H9 (cell line): ENCODE results near the gene STON2. TPM values are rescaled to one million over a fixed set of nuclear protein-coding genes. Genes with fewer than 3 reads are reported as not detected.
A peak's percentile ranks its signal among the peaks of the same experiment; 100 is the strongest.

Experiments used
- DNase-seq: peaks from one replicate; pipeline ENCODE4 v3.0.0-alpha.2; 2017
- H2AFZ ChIP-seq: one replicate; pipeline ENCODE4 v1.6.1; 2013; ENCODE audit warnings: mild to moderate bottlenecking, low read length, control low read depth, moderate library complexity
- H2AK5ac ChIP-seq: 2 replicates; pipeline ENCODE4 v1.6.1; 2013; ENCODE audit warnings: low read length, control low read depth, mixed read lengths; ENCODE audit not compliant: insufficient read length
- H2BK120ac ChIP-seq: one replicate; pipeline ENCODE4 v1.6.1; 2013; ENCODE audit warnings: low read depth, mild to moderate bottlenecking, low read length, control low read depth, inconsistent platforms; ENCODE audit not compliant: poor library complexity, severe bottlenecking
- H2BK12ac ChIP-seq: 2 replicates; pipeline ENCODE4 v1.6.1; 2013; ENCODE audit warnings: low read length, control low read depth, mixed read lengths, low read depth; ENCODE audit not compliant: insufficient read length
- H2BK15ac ChIP-seq: 2 replicates; pipeline ENCODE4 v1.6.1; 2013; ENCODE audit warnings: low read depth, low read length, control low read depth
- H2BK20ac ChIP-seq: one replicate; pipeline ENCODE4 v1.6.1; 2013; ENCODE audit warnings: low read depth, mild to moderate bottlenecking, low read length, control low read depth, inconsistent platforms; ENCODE audit not compliant: poor library complexity, severe bottlenecking
- H2BK5ac ChIP-seq: 2 replicates; pipeline ENCODE4 v1.6.1; 2013; ENCODE audit warnings: low read length, control low read depth, mixed read lengths; ENCODE audit not compliant: insufficient read length
- H3K14ac ChIP-seq: 2 replicates; pipeline ENCODE4 v1.6.1; 2013; ENCODE audit warnings: low read length, control low read depth; ENCODE audit not compliant: insufficient read depth
- H3K18ac ChIP-seq: 2 replicates; pipeline ENCODE4 v1.6.1; 2013; ENCODE audit warnings: low read depth, mild to moderate bottlenecking, mixed read lengths, low read length, control low read depth; ENCODE audit not compliant: insufficient read length
- H3K23ac ChIP-seq: 2 replicates; pipeline ENCODE4 v1.6.1; 2013; ENCODE audit warnings: low read length, control low read depth, mixed read lengths, low read depth; ENCODE audit not compliant: insufficient read length
- H3K23me2 ChIP-seq: 2 replicates; pipeline ENCODE4 v1.6.1; 2013; ENCODE audit warnings: low read depth, mild to moderate bottlenecking, mixed read lengths, low read length, control low read depth; ENCODE audit not compliant: insufficient read length, poor library complexity, severe bottlenecking
- H3K27ac ChIP-seq: 2 replicates; pipeline ENCODE4 v1.5.1; 2013; ENCODE audit warnings: low read length, control low read depth, mixed read lengths, low read depth; ENCODE audit not compliant: insufficient read length
- H3K27me3 ChIP-seq: 2 replicates; pipeline ENCODE4 v1.6.1; 2013; ENCODE audit warnings: low read length, control low read depth, inconsistent platforms; ENCODE audit not compliant: insufficient read depth
- H3K4ac ChIP-seq: 2 replicates; pipeline ENCODE4 v1.6.1; 2013; ENCODE audit warnings: low read depth, mild to moderate bottlenecking, control low read depth, inconsistent platforms, low read length, moderate library complexity
- H3K4me1 ChIP-seq: 2 replicates; pipeline ENCODE4 v1.6.1; 2013; ENCODE audit warnings: low read length, control low read depth, inconsistent platforms; ENCODE audit not compliant: insufficient read depth
- H3K4me2 ChIP-seq: 2 replicates; pipeline ENCODE4 v1.6.1; 2013; ENCODE audit warnings: low read length, control low read depth, mixed read lengths; ENCODE audit not compliant: insufficient read length, insufficient read depth
- H3K56ac ChIP-seq: 2 replicates; pipeline ENCODE4 v1.6.1; 2013; ENCODE audit warnings: low read depth, mild to moderate bottlenecking, mixed read lengths, low read length, control low read depth; ENCODE audit not compliant: insufficient read length
- H3K79me1 ChIP-seq: 2 replicates; pipeline ENCODE4 v1.6.1; 2013; ENCODE audit warnings: low read depth, mild to moderate bottlenecking, moderate library complexity, low read length, control low read depth, inconsistent platforms; ENCODE audit not compliant: insufficient read depth, poor library complexity, severe bottlenecking
- H3K79me2 ChIP-seq: 2 replicates; pipeline ENCODE4 v1.6.1; 2013; ENCODE audit warnings: low read length, control low read depth, inconsistent platforms; ENCODE audit not compliant: insufficient read depth
- H3K9ac ChIP-seq: 2 replicates; pipeline ENCODE4 v1.6.1; 2013; ENCODE audit warnings: low read length, control low read depth, mixed read lengths; ENCODE audit not compliant: insufficient read length; ENCODE audit errors: extremely low read depth
- H3K9me3 ChIP-seq: one replicate; pipeline ENCODE4 v1.6.1; 2013; ENCODE audit warnings: low read depth, low read length, inconsistent platforms; ENCODE audit not compliant: control insufficient read depth
- H3T11ph ChIP-seq: one replicate; pipeline ENCODE4 v1.6.1; 2013; ENCODE audit warnings: mild to moderate bottlenecking, low read length, control low read depth, inconsistent platforms
- H4K20me1 ChIP-seq: one replicate; pipeline ENCODE4 v1.6.1; 2013; ENCODE audit not compliant: control insufficient read depth, insufficient read length, insufficient read depth
- H4K5ac ChIP-seq: 2 replicates; pipeline ENCODE4 v1.6.1; 2013; ENCODE audit warnings: low read depth, mild to moderate bottlenecking, mixed read lengths, low read length, control low read depth; ENCODE audit not compliant: insufficient read length
- H4K8ac ChIP-seq: replicated peaks from 2 replicates; pipeline ENCODE4 v1.6.1; 2013; ENCODE audit warnings: low read length, control low read depth, mixed read lengths, low read depth; ENCODE audit not compliant: insufficient read length
- H4K91ac ChIP-seq: 2 replicates; pipeline ENCODE4 v1.6.1; 2013; ENCODE audit warnings: low read depth, mild to moderate bottlenecking, moderate library complexity, mixed read lengths, low read length, control low read depth; ENCODE audit not compliant: insufficient read length
- H3K27ac Mint-ChIP-seq, 3 experiments: 2 replicates in 2 of 3; 3 replicates in 1 of 3; pipeline ENCODE4 v1.8.0; 2020 to 2021; ENCODE audit warnings: mixed read lengths in 3 of 3, mild to moderate bottlenecking in 1 of 3, moderate library complexity in 1 of 3
- H3K27me3 Mint-ChIP-seq: 2 replicates; pipeline ENCODE4 v1.8.0; 2021; ENCODE audit warnings: low read depth, mild to moderate bottlenecking, moderate library complexity, mixed read lengths
- H3K36me3 Mint-ChIP-seq, 3 experiments: 2 replicates in 2 of 3; 3 replicates in 1 of 3; pipeline ENCODE4 v1.8.0; 2020 to 2021; ENCODE audit warnings: low read depth in 3 of 3, mixed read lengths in 3 of 3; ENCODE audit not compliant: insufficient read depth in 1 of 3
- H3K4me1 Mint-ChIP-seq, 2 experiments: 2 replicates each; pipeline ENCODE4 v1.8.0; 2020; ENCODE audit warnings: mixed read lengths in 2 of 2
- H3K4me3 Mint-ChIP-seq, 2 experiments: 2 replicates in 1 of 2; 3 replicates in 1 of 2; pipeline ENCODE4 v1.8.0; 2020 to 2021; ENCODE audit warnings: mild to moderate bottlenecking in 2 of 2, mixed read lengths in 2 of 2, moderate library complexity in 1 of 2
- H3K9me3 Mint-ChIP-seq, 2 experiments: 2 replicates in 1 of 2; 3 replicates in 1 of 2; pipeline ENCODE4 v1.8.0; 2020; ENCODE audit warnings: mild to moderate bottlenecking in 2 of 2, mixed read lengths in 2 of 2, moderate library complexity in 1 of 2
- CTCF ChIP-seq: fragments of 200-600 bp; sonication (generic); conservative IDR thresholded peaks from 3 replicates; pipeline ENCODE4 v1.8.0; 2021; ENCODE audit warnings: antibody characterized with exemption, mild to moderate bottlenecking
- WGBS: extraction: QIAGEN DNeasy Blood & Tissue Kit; methylation state at CpG from one replicate; pipeline ENCODE4 v1.1.7; 2013; ENCODE audit warnings: missing lambda C conversion rate, low lambda C conversion rate, mixed read lengths; ENCODE audit not compliant: insufficient read length; ENCODE audit errors: extremely low coverage; 5-methylcytosine and 5-hydroxymethylcytosine counted together
- total RNA-seq: library from RNA; stranded (reverse); gene quantifications from 2 replicates; pipeline ENCODE4 v1.2.1, GENCODE V29; 2021

The STON2 gene
- total RNA-seq, 1 experiment from 2014 or later, result 62.9 TPM

- no peaks in the 10 kb centered on the region for H3K9me3 ChIP-seq
- H2AK5ac ChIP-seq, result no peak overlapping the region
- no peak overlapping the region for H3K4me3 Mint-ChIP-seq
- no peak overlapping the region for H3K27ac ChIP-seq
- no peaks in the 10 kb centered on the region for H3K79me1 ChIP-seq
- H3K4me1 ChIP-seq, result no peaks in the 10 kb centered on the region
- no peak overlapping the region for H2BK12ac ChIP-seq
- H2BK5ac ChIP-seq, result no peak overlapping the region
- H4K5ac ChIP-seq, result no peak overlapping the region
- H2BK20ac ChIP-seq, result no peak overlapping the region
- no peak overlapping the region for H3K23ac ChIP-seq
- WGBS, result no CpG with 5 or more reads among the region's 7 CpGs
- no peak overlapping the region for H3K14ac ChIP-seq
- H2BK15ac ChIP-seq, result no peak overlapping the region
- no peak overlapping the region for H4K91ac ChIP-seq
- no peak overlapping the region for H3K4me2 ChIP-seq
- H2AFZ ChIP-seq, result no peak overlapping the region
- H3K27ac Mint-ChIP-seq, result peak overlapping the region in 1 of 3 experiments; percentile 57; a peak in 2 of 7 replicates
- no peak overlapping the region for H4K8ac ChIP-seq
- no peak for DNase-seq
- no peaks in the 10 kb centered on the region for H4K20me1 ChIP-seq
- peaks cover 6 to 11% of the 10 kb centered on the region in 2 experiments for H3K4me1 Mint-ChIP-seq
- no peak overlapping the region for H3K18ac ChIP-seq
- TF ChIP-seq CTCF, result no peak
- H3K56ac ChIP-seq, result no peak overlapping the region
- no peaks in the 10 kb centered on the region for H3K27me3 Mint-ChIP-seq
- H3K4ac ChIP-seq, result no peak overlapping the region
- no peak overlapping the region for H2BK120ac ChIP-seq
- no peaks in the 10 kb centered on the region for H3K23me2 ChIP-seq
- no peak overlapping the region for H3K9ac ChIP-seq
- no peaks in the 10 kb centered on the region for H3K79me2 ChIP-seq
- H3K9me3 Mint-ChIP-seq, result no peaks in the 10 kb centered on the region
- no peak overlapping the region for H3T11ph ChIP-seq
- no peaks in the 10 kb centered on the region for H3K27me3 ChIP-seq
- H3K36me3 Mint-ChIP-seq, result peaks cover 36 to 48% (median 39%) of the 10 kb centered on the region in 3 experiments; a peak in 6 of 7 replicates
These were observed 4.0 kb downstream of the STON2 start for GRCh38 chr14:81396113-81396512.
